ENCODE data around the gene RPH3AL.

The RPH3AL gene

DNA sequence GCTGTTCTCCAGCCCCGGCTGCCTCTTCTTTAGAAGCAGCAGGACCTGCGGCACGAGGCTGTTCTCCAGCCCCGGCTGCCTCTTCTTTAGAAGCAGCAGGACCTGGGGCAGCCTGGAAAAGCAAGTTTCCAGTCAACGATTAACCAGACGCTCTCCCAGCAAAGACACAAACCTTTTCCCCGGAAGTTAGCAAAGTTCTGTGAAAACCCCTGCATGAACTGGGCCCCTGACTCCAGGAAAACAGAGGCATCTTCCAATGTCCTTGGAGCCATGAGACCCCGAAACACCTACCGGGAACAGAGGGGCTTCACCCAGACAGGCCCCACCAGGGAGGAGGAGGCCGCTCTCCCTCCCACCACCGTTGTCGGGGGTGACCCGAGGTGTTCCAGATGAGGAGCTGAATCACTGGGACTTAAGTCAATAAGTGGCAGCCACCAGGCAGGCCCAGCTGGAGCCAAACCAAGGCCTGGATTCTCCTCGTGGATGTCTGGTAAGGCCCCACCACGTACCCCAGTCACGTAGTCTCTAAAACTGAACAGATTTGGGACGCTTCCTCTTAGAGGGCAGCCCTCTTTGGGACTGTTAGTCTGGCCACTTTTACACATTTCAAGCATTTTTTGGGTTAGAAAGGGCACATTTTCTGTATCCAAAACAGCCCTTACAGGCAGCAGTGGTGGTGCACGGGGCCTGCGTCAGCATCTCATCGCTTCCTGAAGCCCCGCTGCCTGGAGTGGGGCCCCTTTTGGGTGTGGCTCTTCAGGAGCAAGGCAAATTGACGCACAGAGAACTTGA, at the start of gene RPH3AL:
Gene RPH3AL (minus strand): TSS at position 387 of the 792 bp plus-strand sequence. CDS start 25,264 bp downstream, outside the sequence.
- DNase-seq, result no peak

DNA sequence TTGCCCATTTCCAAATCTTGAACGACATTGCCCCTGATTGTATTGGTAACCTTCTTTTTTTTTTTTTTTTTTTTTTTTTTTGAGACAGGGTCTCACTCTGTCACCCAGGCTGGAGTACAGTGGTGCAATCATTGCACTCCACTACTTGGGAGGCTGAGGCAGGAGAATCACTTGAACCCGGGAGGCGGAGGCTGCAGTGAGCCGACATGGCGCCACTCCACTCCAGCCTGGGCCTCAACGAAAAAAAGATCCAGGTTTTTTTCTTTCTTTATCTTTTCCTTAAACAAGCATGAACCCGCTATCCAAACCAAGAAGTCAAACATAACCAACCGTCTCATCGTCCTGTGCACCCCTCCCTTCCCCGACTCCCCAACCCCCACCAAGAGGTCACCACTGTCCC, 47.6 kb upstream of the RPH3AL start:
- no peak for DNase-seq

- DNase-seq, result no peak
Observed at GRCh38 chr17:396788-397187, 44.2 kb upstream of the RPH3AL start.

DNA sequence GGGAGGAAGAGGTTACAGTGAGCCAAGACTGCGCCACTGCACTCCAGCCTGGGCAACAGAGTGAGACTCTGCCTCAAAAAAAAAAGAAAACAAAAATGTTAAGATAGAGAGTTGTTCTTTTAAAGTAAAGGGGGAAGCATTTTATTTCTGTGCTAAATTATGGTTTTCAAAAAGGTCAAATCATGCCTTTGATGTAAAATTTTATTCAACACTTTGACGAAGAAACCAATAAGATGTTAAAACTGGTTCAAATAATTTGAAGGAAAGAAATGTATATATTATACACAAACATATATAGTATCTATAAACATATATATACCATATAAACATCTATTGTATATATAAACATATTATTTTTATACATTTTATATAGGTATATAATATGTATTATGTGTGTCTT, 43.4 kb upstream of the RPH3AL start:
- no peak for DNase-seq

GRCh38 chr17:395179-395578, 42.6 kb upstream of the RPH3AL start:
- no peak for DNase-seq

DNA sequence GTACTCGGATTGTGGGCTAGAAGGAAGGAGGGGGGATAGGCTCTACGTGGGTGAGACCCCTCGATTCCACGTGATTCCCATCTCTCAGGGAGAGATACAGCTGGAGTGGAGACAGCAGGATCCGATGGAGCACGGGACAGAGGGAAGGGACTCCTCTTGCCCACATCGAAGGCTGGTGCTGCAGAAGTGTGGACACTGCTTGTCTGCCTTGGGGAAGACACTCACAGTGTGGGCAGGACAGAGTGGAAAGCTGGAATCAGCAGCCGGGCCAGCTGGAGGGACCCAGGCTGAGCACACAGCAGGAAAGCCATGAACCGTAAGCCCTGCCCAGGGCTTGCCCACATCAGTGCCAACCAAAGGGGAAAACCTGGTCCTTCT, 42.1 kb upstream of the RPH3AL start:
- no peak for DNase-seq

- no peak for DNase-seq
Observed at GRCh38 chr17:393806-394717, 41.5 kb upstream of the RPH3AL start.

GRCh38 chr17:391850-392249, 39.2 kb upstream of the RPH3AL start:
- no peak for DNase-seq

- no peak for DNase-seq
Observed at GRCh38 chr17:390025-390424, 37.4 kb upstream of the RPH3AL start.

- no peak for DNase-seq
Observed at GRCh38 chr17:388087-388486, 35.5 kb upstream of the RPH3AL start.

- no peak for DNase-seq
Observed at GRCh38 chr17:386141-386876, 33.7 kb upstream of the RPH3AL start.

GRCh38 chr17:385836-386140, 33.2 kb upstream of the RPH3AL start:
- no peak for DNase-seq

- no peak for DNase-seq
Observed at GRCh38 chr17:385178-385835, 32.7 kb upstream of the RPH3AL start.

GRCh38 chr17:384622-385177, 32.1 kb upstream of the RPH3AL start:
- DNase-seq, result no peak

DNA sequence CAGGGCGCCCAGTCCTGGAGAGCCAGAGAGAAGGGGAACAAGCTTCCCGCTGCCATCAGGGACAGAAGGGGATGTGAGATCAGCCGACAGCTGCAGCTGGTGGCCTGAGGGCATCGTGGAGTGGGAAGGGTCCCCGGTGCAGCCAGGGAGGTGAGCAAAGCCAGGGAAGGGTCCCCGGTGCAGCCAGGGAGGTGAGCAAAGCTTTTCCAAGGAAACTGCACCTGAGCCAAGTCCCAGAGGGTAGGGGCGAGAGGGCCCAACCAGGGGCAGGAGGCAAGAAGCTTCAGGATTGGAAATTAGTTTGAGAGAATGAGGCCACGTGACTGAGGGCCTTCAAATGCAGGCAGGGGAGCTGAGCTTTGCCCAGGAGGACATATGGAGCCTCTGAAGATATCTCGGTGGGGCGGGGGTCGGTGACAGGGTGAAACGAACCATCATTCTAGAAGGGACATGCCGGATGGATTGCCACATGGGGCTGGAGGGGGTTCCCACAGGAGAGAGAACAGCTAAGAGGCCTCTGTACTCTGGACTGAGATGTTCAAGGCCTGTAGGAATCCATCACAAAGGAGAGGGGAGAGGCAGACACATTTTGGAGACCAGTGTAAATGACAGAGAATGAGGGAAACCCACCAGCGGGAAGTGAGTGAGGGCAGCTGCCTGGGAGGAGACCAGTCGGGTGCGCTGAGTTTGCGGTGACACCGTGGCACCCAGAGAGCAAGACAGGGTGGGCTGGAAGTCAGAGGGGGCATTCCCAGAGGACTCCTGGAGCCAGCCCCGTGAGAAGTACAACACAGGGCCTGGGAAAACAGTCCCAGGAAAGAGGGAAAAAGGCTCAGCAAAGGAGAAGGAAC, 31.4 kb upstream of the RPH3AL start:
- no peak for DNase-seq

DNA sequence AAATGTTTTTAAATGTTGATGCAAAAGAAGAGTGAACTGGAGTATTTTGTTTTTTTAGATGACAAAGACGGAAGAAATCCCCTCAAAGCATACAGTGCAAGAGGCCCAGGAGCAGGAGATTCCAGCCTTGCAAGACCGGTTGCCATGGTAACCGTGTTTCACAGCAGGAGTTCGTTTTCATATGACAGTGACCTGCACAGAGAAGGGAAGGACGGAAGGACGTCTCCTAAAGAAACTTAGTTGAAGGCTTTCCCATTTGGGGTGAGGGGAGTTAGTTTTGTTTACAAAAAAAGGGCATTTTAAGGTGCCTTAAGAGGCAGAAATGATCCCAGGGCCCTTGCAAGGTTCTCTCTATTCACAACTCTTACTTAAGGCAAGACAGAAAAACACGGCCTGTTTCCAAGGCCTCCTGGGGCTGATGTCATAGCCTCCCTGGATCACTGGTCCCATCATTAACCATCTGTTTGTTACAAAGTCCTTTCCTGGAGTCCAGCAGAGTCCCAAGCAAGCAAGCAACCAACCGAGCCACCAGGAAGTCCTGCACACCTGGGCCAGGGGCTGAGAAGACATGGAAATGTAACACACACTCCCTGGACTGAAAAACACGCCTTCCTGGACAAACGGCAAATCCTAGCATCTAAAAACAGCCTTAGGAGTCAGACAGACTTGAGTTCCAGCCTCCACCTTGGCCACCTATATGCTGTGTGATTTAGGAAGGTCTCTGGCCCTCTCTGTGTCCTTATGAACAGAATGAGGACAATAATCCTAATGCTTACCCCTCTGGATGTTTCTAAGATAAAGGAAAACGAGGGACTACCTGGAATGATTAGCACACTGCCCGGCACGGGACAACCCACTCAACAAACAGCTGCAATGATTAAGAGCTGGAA, 30.3 kb upstream of the RPH3AL start:
- no peak for DNase-seq

- DNase-seq, result no peak
Observed at GRCh38 chr17:381941-382643, 29.5 kb upstream of the RPH3AL start.

DNA sequence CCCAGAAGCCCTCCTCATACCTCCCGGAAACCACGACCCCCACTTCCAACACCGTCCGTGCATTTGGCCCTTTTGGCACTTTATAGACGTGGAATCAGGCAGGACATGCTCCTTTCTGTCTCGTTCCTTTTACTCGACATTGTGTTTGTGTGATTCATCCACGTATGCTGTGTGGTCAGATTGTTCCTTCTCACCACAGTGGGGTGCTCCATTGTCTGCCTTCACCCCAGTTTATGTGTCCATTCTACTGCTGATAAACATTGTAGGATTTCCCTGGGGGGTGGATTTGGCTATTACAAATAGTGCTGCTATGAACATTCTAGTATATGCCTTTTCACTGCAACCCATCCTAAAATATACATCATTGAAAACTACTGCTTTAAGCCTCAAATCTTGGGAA, 28.9 kb upstream of the RPH3AL start:
- no peak for DNase-seq

DNA sequence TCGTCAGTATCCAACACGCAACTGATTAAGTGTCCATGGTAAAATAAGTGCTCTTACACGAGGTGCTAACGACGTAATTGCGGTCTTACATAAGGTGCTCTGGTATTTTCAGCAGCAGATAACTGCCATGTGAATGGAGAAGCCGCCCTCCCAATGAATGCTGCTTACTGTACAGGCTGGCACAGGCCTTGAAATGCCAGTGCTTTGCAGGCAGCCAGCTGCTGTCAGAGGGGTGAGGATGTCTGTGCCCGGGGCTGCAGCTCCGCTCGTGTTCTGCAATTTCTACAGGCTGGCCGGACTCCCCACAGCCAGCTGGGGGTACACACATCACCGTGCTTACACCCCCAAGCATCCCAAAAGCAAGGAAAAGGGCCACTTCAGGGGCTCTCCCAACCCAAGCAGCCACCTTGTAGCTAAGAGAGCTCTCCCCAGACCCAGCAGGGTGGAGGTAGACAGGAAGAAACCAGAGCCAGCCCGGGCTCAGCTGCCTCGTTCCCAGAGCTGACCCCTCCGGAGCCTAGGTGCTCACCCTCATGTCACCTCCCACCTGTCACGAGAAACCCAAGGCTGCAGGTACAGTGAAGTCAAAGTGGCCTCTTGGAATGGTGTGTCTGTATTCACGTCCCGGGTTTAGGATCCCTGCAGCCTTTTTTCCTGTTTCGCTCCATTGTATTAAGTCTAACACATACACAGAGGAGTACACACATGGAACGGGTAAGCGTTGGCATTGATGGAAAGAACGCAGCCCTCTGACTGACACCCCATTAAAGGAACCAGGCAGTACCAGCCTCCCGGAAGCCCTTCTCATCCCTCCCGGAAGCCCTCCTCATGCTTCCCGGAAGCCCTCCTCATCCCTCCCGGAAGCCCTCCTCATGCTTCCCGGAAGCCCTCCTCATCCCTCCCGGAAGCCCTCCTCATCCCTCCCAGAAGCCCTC, 27.2 kb upstream of the RPH3AL start:
- no peak for DNase-seq

Data from SIG-M5 (cell line).